AG09309 (cell line): ENCODE data around the gene SHC1.

Source experiments
- DNase-seq: peaks from one replicate; pipeline ENCODE4 v3.0.0-alpha.2; 2010; ENCODE audit warnings: low read depth
- H3K4me3 ChIP-seq: 2 replicates; pipeline ENCODE4 v1.5.1; 2011; ENCODE audit warnings: mild to moderate bottlenecking, low read depth, low read length, moderate library complexity; ENCODE audit not compliant: control insufficient read depth
- TF ChIP-seq, protein P1 (sequence below): IDR thresholded peaks from 2 replicates; pipeline ENCODE4 v1.5.1; 2011; ENCODE audit warnings: mild to moderate bottlenecking, low read depth, low read length, inconsistent platforms; ENCODE audit not compliant: insufficient read depth, control insufficient read depth; ENCODE audit errors: missing control alignments

Gene SHC1

DNA sequence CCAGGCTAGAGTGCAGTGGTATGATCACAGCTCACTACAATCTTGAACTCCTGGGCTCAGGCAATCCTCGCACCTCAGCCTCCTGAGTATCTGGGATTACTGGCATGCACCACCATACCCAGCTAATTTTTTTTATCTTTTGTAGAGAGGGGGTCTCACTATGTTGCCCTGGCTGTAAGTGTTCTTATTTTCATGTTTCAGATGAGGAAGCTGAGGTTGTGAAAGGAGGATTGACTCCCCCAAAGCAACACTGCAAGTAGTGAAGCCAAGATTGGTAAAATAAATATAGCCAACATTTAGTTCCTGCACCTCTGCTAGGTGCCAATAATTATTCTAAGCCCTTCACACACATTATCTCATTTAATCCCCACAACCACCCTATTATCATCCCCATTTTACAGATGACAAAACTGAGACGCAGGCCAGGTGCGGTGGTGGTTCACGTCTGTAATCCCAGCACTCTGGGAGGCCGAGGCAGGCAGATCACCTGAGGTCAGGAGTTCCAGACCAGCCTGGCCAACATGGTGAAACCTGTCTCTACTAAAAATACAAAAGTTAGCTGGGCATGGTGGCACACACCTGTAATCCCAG is 36.1 kb downstream of the SHC1 start:
- DNase-seq: no peak
- TF ChIP-seq, protein P1, sequence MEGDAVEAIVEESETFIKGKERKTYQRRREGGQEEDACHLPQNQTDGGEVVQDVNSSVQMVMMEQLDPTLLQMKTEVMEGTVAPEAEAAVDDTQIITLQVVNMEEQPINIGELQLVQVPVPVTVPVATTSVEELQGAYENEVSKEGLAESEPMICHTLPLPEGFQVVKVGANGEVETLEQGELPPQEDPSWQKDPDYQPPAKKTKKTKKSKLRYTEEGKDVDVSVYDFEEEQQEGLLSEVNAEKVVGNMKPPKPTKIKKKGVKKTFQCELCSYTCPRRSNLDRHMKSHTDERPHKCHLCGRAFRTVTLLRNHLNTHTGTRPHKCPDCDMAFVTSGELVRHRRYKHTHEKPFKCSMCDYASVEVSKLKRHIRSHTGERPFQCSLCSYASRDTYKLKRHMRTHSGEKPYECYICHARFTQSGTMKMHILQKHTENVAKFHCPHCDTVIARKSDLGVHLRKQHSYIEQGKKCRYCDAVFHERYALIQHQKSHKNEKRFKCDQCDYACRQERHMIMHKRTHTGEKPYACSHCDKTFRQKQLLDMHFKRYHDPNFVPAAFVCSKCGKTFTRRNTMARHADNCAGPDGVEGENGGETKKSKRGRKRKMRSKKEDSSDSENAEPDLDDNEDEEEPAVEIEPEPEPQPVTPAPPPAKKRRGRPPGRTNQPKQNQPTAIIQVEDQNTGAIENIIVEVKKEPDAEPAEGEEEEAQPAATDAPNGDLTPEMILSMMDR: no peak

DNA sequence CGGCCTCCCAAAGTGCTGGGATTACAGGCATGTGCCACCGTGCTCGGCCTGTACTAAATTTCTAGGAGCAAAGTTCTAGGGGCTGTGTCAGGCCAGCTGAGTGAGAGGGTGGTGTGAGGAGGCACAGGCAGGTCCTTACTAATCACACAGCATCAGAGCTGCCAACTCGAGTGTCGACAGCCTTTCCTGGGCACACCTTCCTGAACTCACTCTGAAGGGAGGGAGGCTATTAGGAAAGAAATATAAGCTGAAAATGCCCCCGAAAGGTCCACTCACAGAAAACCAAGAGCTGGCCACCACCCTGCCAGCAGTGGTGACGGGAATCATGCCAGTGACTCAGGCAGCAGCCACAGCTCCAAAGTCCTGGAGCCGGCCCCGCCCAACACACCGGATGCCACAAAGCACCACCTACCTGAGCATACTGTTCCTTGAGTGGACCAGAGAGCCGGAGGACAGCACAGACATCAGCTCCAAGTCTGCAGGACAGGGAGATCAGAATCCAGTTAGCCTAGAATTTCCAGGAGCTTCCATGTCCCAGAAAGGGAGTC is 38.5 kb downstream of the SHC1 start:
- TF ChIP-seq, protein P1: no peak

More for the DNA sequence above, 36.1 kb downstream of the SHC1 start:
- H3K4me3 ChIP-seq: no peak overlapping the region

DNA sequence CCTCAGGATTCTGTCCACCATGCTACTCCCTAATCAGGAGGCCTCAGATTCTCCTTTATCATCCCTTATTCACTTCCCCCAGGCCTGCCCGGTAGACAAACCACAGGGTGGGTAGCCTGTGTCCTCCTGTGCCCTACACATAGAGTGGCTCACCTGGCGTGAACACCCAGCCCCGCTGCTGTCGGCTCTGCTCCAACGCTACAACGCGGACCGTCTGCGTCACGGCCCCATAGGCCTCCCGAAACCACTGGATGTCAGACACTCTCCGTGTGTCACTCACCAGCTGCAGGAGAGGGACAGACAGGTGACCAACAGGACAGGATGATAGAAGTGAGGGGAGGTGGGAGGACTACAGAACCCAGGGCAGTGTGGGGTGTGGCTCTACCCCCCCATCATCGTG is 44.3 kb downstream of the SHC1 start:
- TF ChIP-seq, protein P1: no peak
- no peak overlapping the region for H3K4me3 ChIP-seq
- no peak for DNase-seq

More for the DNA sequence above, 38.5 kb downstream of the SHC1 start:
- no peak for DNase-seq
- H3K4me3 ChIP-seq: no peak overlapping the region

DNA sequence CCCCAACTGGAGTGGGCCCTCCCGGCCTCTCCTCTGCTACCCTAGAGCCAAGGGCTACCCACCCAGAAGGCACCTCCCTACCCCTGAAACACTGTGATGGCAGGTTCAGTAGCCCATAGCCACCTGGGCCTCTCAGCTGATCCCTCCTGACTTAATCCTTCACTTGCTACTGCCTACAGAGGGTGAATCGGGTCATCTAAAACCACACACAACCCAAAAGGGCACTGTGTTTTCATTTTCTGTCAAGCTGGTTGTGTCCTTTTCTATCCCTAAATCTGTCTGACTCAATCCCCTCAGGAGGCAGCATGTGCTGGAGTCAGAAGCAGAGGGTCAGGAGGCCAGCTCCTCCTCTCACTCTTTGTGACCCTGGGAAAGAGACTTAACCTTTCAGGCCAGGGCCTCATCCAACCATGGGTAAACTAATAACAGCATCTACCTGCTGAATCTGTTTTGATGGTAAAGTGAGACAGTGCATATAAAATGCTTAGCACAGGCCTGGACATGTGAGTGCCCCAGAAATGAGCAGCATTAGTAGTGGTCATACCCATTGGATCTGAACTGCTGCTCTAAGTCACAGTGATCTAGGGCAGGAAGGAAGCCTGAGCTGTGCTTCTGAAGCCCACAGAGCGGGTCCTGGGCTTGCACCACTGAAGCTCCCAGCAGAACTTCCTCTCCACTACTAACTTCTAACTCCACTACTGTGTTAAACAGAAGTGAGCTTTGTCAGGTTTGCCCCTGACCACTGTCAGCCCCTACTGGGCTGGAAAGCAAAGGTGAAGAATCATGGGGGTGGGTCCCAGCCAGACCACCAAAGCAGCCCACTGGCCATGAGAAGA is 45.0 kb downstream of the SHC1 start:
- TF ChIP-seq, protein P1: no peak
- DNase-seq: no peak

DNA sequence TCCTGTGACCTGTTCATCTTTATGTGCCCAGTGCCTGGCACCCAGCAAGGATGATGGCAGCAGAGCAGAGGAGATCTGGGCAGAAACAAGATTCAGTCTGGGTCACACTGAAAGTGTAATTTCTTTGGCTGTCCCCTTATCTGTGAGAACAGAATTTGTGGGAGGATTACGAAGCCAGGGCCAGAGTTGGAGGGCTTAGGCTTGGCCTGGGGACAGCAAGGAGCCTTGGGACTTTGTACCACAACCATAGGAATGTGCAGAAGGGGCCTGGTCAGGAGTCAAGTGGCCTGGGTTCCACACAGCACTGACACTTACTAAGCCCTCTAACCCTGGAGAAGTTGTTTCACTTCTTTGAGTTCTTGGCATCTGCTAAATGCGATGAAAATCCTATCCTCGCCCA is 46.9 kb downstream of the SHC1 start:
- no peak overlapping the region for H3K4me3 ChIP-seq
- TF ChIP-seq, protein P1: no peak
- DNase-seq: no peak

More for the DNA sequence above, 45.0 kb downstream of the SHC1 start:
- H3K4me3 ChIP-seq: no peak overlapping the region

DNA sequence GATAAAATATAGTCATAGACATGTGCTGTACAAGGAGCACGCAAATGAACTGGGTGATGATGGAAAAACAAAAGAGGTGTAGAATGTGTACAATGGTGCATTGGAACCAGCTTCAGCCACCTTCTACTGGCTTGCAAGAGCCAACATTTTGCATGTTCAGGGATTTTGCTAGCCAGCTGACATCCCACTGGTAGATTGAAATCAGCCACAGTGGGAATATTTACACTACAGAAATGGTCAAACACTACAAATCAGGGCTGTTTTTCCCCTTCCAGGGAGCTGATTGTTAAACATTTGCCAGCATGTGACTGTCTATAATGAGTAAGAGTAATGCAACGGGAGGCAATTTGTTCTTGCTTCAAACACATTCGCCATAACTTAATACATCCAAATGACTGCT is 57.3 kb downstream of the SHC1 start:
- TF ChIP-seq, protein P1: no peak
- H3K4me3 ChIP-seq: no peak overlapping the region
- DNase-seq: no peak
